GM18499 (cell line): ENCODE data around the gene GPR12.

Experiments
- ATAC-seq: cut with Tn5 transposase; IDR thresholded peaks from one replicate; pipeline ENCODE4 v1.9.1; 2021; ENCODE audit warnings: moderate number of reproducible peaks; ENCODE audit not compliant: insufficient read depth, unreplicated experiment

Gene GPR12

DNA sequence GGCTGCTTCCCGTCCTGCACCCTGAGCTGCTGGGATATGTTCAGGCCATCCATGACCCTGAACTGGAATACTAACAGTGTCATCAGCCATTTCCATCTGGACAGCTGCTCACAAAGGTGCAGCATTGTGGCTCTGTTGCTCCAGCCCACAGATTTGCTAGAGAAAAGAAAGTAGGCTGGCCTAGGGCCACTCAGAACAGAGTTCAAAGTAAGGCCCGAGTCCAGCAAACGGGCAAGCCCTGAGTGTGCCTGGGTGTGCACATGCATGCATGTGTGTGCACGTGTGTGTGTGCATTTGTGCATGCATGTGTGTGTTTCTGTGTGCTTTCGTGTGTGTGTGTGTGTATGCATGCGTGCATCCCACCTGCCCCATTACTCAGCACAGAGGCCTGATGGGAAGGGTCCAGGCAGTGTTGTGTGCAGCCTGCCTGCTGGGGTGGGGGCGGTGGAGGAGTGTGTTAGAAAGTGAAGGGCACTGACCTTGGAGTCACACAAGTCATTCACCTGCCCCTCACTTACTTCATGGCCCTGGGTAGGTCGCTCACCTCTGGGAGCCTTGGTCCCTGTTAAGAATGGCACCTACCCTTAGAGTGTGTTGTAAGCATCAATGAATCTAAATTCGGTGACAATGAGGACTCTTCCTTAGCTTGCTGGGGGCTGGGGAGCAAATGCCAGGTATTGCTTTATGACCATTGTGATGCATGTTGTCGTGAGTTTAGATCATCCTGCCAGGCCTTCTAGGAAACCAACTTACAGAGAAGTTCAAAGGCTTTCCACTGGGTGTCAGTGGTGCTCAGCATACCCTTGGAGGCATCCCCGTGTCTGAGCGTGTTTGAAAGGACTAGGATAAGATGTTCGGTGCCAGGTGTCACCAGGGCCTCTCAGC lies 53.2 kb downstream of the GPR12 start:
- ATAC-seq = no peak

- ATAC-seq = no peak
These were observed 54.2 kb downstream of the GPR12 start for GRCh38 chr13:26706381-26706780.

GRCh38 chr13:26705536-26705935 lies 55.0 kb downstream of the GPR12 start:
- ATAC-seq = no peak
